DOHH2 (cell line): ENCODE measurements around the gene EHD4.
A peak's percentile ranks its signal among the peaks of the same experiment; 100 is the strongest.

Source experiments
- H3F3A ChIP-seq: fragments of 200-600 bp; sonication (generic), shearing (Covaris generic); 2 replicates; pipeline ENCODE4 v1.6.0; 2016; ENCODE audit warnings: antibody characterized with exemption, mild to moderate bottlenecking; ENCODE audit not compliant: control insufficient read depth, insufficient read depth
- H3K27ac ChIP-seq: fragments of 200-600 bp; sonication (generic); 2 replicates; pipeline ENCODE4 v1.5.1; 2014; ENCODE audit warnings: low read depth, mild to moderate bottlenecking, low read length, moderate library complexity
- H3K27me3 ChIP-seq: fragments of 200-600 bp; sonication (generic); 2 replicates; pipeline ENCODE4 v1.6.1; 2014; ENCODE audit warnings: mild to moderate bottlenecking, low read length, mixed read lengths; ENCODE audit not compliant: control insufficient read depth
- H3K36me3 ChIP-seq: fragments of 200-600 bp; sonication (generic); 2 replicates; pipeline ENCODE4 v1.6.1; 2014; ENCODE audit warnings: mild to moderate bottlenecking, low read length, moderate library complexity, mixed read lengths; ENCODE audit not compliant: control insufficient read depth
- H3K4me1 ChIP-seq: fragments of 200-600 bp; sonication (generic); 2 replicates; pipeline ENCODE4 v1.6.1; 2014; ENCODE audit warnings: mild to moderate bottlenecking, low read length, mixed read lengths; ENCODE audit not compliant: control insufficient read depth
- H3K4me2 ChIP-seq: fragments of 200-600 bp; sonication (generic); 2 replicates; pipeline ENCODE4 v1.6.0; 2014; ENCODE audit warnings: mild to moderate bottlenecking, low read length, moderate library complexity
- H3K4me3 ChIP-seq: fragments of 200-600 bp; sonication (generic); 2 replicates; pipeline ENCODE4 v1.5.1; 2014; ENCODE audit warnings: mild to moderate bottlenecking, low read length, mixed read lengths
- H3K79me2 ChIP-seq: fragments of 200-600 bp; sonication (generic); 2 replicates; pipeline ENCODE4 v1.6.1; 2014; ENCODE audit warnings: mild to moderate bottlenecking, low read length, mixed read lengths; ENCODE audit not compliant: control insufficient read depth
- H3K9me2 ChIP-seq: fragments of 200-600 bp; sonication (generic); replicated peaks from 2 replicates; pipeline ENCODE4 v1.6.1; 2014; ENCODE audit warnings: mild to moderate bottlenecking, low read length, mixed read lengths; ENCODE audit not compliant: control insufficient read depth
- H3K9me3 ChIP-seq: fragments of 200-600 bp; sonication (generic); 2 replicates; pipeline ENCODE4 v1.6.1; 2014; ENCODE audit warnings: antibody characterized with exemption, low read length, mixed read lengths; ENCODE audit not compliant: control insufficient read depth, insufficient read depth
- H4K20me1 ChIP-seq: fragments of 200-600 bp; sonication (generic); 2 replicates; pipeline ENCODE4 v1.6.0; 2014; ENCODE audit warnings: low read depth, mild to moderate bottlenecking, antibody characterized with exemption, low read length, moderate library complexity; ENCODE audit not compliant: control insufficient read depth, insufficient read depth
- CTCF ChIP-seq: fragments of 200-600 bp; sonication (generic); IDR thresholded peaks from one replicate; pipeline ENCODE4 v1.5.1; 2014; ENCODE audit warnings: antibody characterized with exemption, mild to moderate bottlenecking, low read depth, low read length; ENCODE audit not compliant: poor library complexity, severe bottlenecking
- EZH2phosphoT487 ChIP-seq: fragments of 200-600 bp; sonication (generic); IDR thresholded peaks from 2 replicates; pipeline ENCODE4 v1.6.1; 2017; ENCODE audit warnings: borderline replicate concordance, mild to moderate bottlenecking, antibody characterized with exemption, low read length, moderate library complexity, mixed read lengths

Gene EHD4

GRCh38 chr15:41892621-41893421 is 79.5 kb downstream of the EHD4 start:
- no peak overlapping the region for H3K27ac ChIP-seq
- H3F3A ChIP-seq = no peaks in the 10 kb centered on the region
- TF ChIP-seq CTCF = no peak
- no peak for TF ChIP-seq EZH2phosphoT487
- H3K9me3 ChIP-seq = no peaks in the 10 kb centered on the region
- no peaks in the 10 kb centered on the region for H3K27me3 ChIP-seq
- H3K4me1 ChIP-seq = peaks cover 38% of the 10 kb centered on the region
- no peaks in the 10 kb centered on the region for H4K20me1 ChIP-seq
- no peaks in the 10 kb centered on the region for H3K36me3 ChIP-seq
- peak overlapping the region; percentile 25; the same call in 1 of the 2 replicates for H3K4me2 ChIP-seq
- no peaks in the 10 kb centered on the region for H3K79me2 ChIP-seq
- H3K4me3 ChIP-seq = no peak overlapping the region
- no peaks in the 10 kb centered on the region for H3K9me2 ChIP-seq

GRCh38 chr15:41891946-41892345 is 80.4 kb downstream of the EHD4 start:
- no peak overlapping the region for H3K27ac ChIP-seq
- no peaks in the 10 kb centered on the region for H3K79me2 ChIP-seq
- no peaks in the 10 kb centered on the region for H3K9me2 ChIP-seq
- no peak overlapping the region for H3K4me2 ChIP-seq
- H4K20me1 ChIP-seq = no peaks in the 10 kb centered on the region
- TF ChIP-seq EZH2phosphoT487 (no peak), CTCF (no peak)
- H3K4me3 ChIP-seq = no peak overlapping the region
- no peaks in the 10 kb centered on the region for H3K9me3 ChIP-seq
- H3F3A ChIP-seq = no peaks in the 10 kb centered on the region
- H3K4me1 ChIP-seq = peaks cover 38% of the 10 kb centered on the region
- no peaks in the 10 kb centered on the region for H3K36me3 ChIP-seq
- H3K27me3 ChIP-seq = no peaks in the 10 kb centered on the region

DNA sequence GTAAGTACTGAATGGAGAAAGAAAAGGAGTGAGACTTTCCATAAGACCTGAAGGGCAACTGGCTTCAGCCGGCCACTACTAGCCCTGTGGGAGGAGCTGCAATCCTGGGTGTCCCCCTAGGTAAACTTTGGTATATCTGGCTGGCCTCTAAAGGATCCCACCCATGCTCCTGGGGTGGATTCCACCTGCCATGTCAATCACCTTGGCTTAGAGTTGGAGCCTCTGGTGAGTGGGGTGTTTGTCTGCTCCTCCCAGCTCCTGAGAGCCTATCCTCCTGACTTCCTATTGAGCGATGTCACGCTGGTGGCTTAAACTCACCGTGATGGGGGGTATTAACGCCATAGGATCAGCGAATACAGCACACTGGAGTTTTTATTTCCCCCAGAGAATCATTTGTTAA is 81.1 kb downstream of the EHD4 start:
- Histone ChIP-seq H3K9me2 (no peaks in the 10 kb centered on the region), H3K4me2 (no peak overlapping the region), H3F3A (no peaks in the 10 kb centered on the region), H3K4me1 (peaks cover 38% of the 10 kb centered on the region), H3K4me3 (no peak overlapping the region), H3K9me3 (no peaks in the 10 kb centered on the region), H3K36me3 (no peaks in the 10 kb centered on the region), H3K79me2 (no peaks in the 10 kb centered on the region), H3K27me3 (no peaks in the 10 kb centered on the region), H4K20me1 (no peaks in the 10 kb centered on the region), H3K27ac (no peak overlapping the region)
- no peak for TF ChIP-seq CTCF
